H9 (cell line): ENCODE data around the gene C12orf75. TPM values are rescaled to one million over a fixed set of nuclear protein-coding genes. Genes with fewer than 3 reads are reported as not detected.

Experiments
- DNase-seq: peaks from one replicate; pipeline ENCODE4 v3.0.0-alpha.2; 2017
- H2AFZ ChIP-seq: one replicate; pipeline ENCODE4 v1.6.1; 2013; ENCODE audit warnings: mild to moderate bottlenecking, low read length, control low read depth, moderate library complexity
- H2AK5ac ChIP-seq: 2 replicates; pipeline ENCODE4 v1.6.1; 2013; ENCODE audit warnings: low read length, control low read depth, mixed read lengths; ENCODE audit not compliant: insufficient read length
- H2BK120ac ChIP-seq: one replicate; pipeline ENCODE4 v1.6.1; 2013; ENCODE audit warnings: low read depth, mild to moderate bottlenecking, low read length, control low read depth, inconsistent platforms; ENCODE audit not compliant: poor library complexity, severe bottlenecking
- H2BK12ac ChIP-seq: 2 replicates; pipeline ENCODE4 v1.6.1; 2013; ENCODE audit warnings: low read length, control low read depth, mixed read lengths, low read depth; ENCODE audit not compliant: insufficient read length
- H2BK15ac ChIP-seq: 2 replicates; pipeline ENCODE4 v1.6.1; 2013; ENCODE audit warnings: low read depth, low read length, control low read depth
- H2BK20ac ChIP-seq: one replicate; pipeline ENCODE4 v1.6.1; 2013; ENCODE audit warnings: low read depth, mild to moderate bottlenecking, low read length, control low read depth, inconsistent platforms; ENCODE audit not compliant: poor library complexity, severe bottlenecking
- H2BK5ac ChIP-seq: 2 replicates; pipeline ENCODE4 v1.6.1; 2013; ENCODE audit warnings: low read length, control low read depth, mixed read lengths; ENCODE audit not compliant: insufficient read length
- H3K14ac ChIP-seq: 2 replicates; pipeline ENCODE4 v1.6.1; 2013; ENCODE audit warnings: low read length, control low read depth; ENCODE audit not compliant: insufficient read depth
- H3K18ac ChIP-seq: 2 replicates; pipeline ENCODE4 v1.6.1; 2013; ENCODE audit warnings: low read depth, mild to moderate bottlenecking, mixed read lengths, low read length, control low read depth; ENCODE audit not compliant: insufficient read length
- H3K23ac ChIP-seq: 2 replicates; pipeline ENCODE4 v1.6.1; 2013; ENCODE audit warnings: low read length, control low read depth, mixed read lengths, low read depth; ENCODE audit not compliant: insufficient read length
- H3K23me2 ChIP-seq: 2 replicates; pipeline ENCODE4 v1.6.1; 2013; ENCODE audit warnings: low read depth, mild to moderate bottlenecking, mixed read lengths, low read length, control low read depth; ENCODE audit not compliant: insufficient read length, poor library complexity, severe bottlenecking
- H3K27ac ChIP-seq: 2 replicates; pipeline ENCODE4 v1.5.1; 2013; ENCODE audit warnings: low read length, control low read depth, mixed read lengths, low read depth; ENCODE audit not compliant: insufficient read length
- H3K27me3 ChIP-seq: 2 replicates; pipeline ENCODE4 v1.6.1; 2013; ENCODE audit warnings: low read length, control low read depth, inconsistent platforms; ENCODE audit not compliant: insufficient read depth
- H3K4ac ChIP-seq: 2 replicates; pipeline ENCODE4 v1.6.1; 2013; ENCODE audit warnings: low read depth, mild to moderate bottlenecking, control low read depth, inconsistent platforms, low read length, moderate library complexity
- H3K4me1 ChIP-seq: 2 replicates; pipeline ENCODE4 v1.6.1; 2013; ENCODE audit warnings: low read length, control low read depth, inconsistent platforms; ENCODE audit not compliant: insufficient read depth
- H3K4me2 ChIP-seq: 2 replicates; pipeline ENCODE4 v1.6.1; 2013; ENCODE audit warnings: low read length, control low read depth, mixed read lengths; ENCODE audit not compliant: insufficient read length, insufficient read depth
- H3K56ac ChIP-seq: 2 replicates; pipeline ENCODE4 v1.6.1; 2013; ENCODE audit warnings: low read depth, mild to moderate bottlenecking, mixed read lengths, low read length, control low read depth; ENCODE audit not compliant: insufficient read length
- H3K79me1 ChIP-seq: 2 replicates; pipeline ENCODE4 v1.6.1; 2013; ENCODE audit warnings: low read depth, mild to moderate bottlenecking, moderate library complexity, low read length, control low read depth, inconsistent platforms; ENCODE audit not compliant: insufficient read depth, poor library complexity, severe bottlenecking
- H3K79me2 ChIP-seq: 2 replicates; pipeline ENCODE4 v1.6.1; 2013; ENCODE audit warnings: low read length, control low read depth, inconsistent platforms; ENCODE audit not compliant: insufficient read depth
- H3K9ac ChIP-seq: 2 replicates; pipeline ENCODE4 v1.6.1; 2013; ENCODE audit warnings: low read length, control low read depth, mixed read lengths; ENCODE audit not compliant: insufficient read length; ENCODE audit errors: extremely low read depth
- H3K9me3 ChIP-seq: one replicate; pipeline ENCODE4 v1.6.1; 2013; ENCODE audit warnings: low read depth, low read length, inconsistent platforms; ENCODE audit not compliant: control insufficient read depth
- H3T11ph ChIP-seq: one replicate; pipeline ENCODE4 v1.6.1; 2013; ENCODE audit warnings: mild to moderate bottlenecking, low read length, control low read depth, inconsistent platforms
- H4K20me1 ChIP-seq: one replicate; pipeline ENCODE4 v1.6.1; 2013; ENCODE audit not compliant: control insufficient read depth, insufficient read length, insufficient read depth
- H4K5ac ChIP-seq: 2 replicates; pipeline ENCODE4 v1.6.1; 2013; ENCODE audit warnings: low read depth, mild to moderate bottlenecking, mixed read lengths, low read length, control low read depth; ENCODE audit not compliant: insufficient read length
- H4K8ac ChIP-seq: replicated peaks from 2 replicates; pipeline ENCODE4 v1.6.1; 2013; ENCODE audit warnings: low read length, control low read depth, mixed read lengths, low read depth; ENCODE audit not compliant: insufficient read length
- H4K91ac ChIP-seq: 2 replicates; pipeline ENCODE4 v1.6.1; 2013; ENCODE audit warnings: low read depth, mild to moderate bottlenecking, moderate library complexity, mixed read lengths, low read length, control low read depth; ENCODE audit not compliant: insufficient read length
- H3K27ac Mint-ChIP-seq, 3 experiments: 2 replicates in 2 of 3; 3 replicates in 1 of 3; pipeline ENCODE4 v1.8.0; 2020 to 2021; ENCODE audit warnings: mixed read lengths in 3 of 3, mild to moderate bottlenecking in 1 of 3, moderate library complexity in 1 of 3
- H3K27me3 Mint-ChIP-seq: 2 replicates; pipeline ENCODE4 v1.8.0; 2021; ENCODE audit warnings: low read depth, mild to moderate bottlenecking, moderate library complexity, mixed read lengths
- H3K36me3 Mint-ChIP-seq, 3 experiments: 2 replicates in 2 of 3; 3 replicates in 1 of 3; pipeline ENCODE4 v1.8.0; 2020 to 2021; ENCODE audit warnings: low read depth in 3 of 3, mixed read lengths in 3 of 3; ENCODE audit not compliant: insufficient read depth in 1 of 3
- H3K4me1 Mint-ChIP-seq, 2 experiments: 2 replicates each; pipeline ENCODE4 v1.8.0; 2020; ENCODE audit warnings: mixed read lengths in 2 of 2
- H3K4me3 Mint-ChIP-seq, 2 experiments: 2 replicates in 1 of 2; 3 replicates in 1 of 2; pipeline ENCODE4 v1.8.0; 2020 to 2021; ENCODE audit warnings: mild to moderate bottlenecking in 2 of 2, mixed read lengths in 2 of 2, moderate library complexity in 1 of 2
- H3K9me3 Mint-ChIP-seq, 2 experiments: 2 replicates in 1 of 2; 3 replicates in 1 of 2; pipeline ENCODE4 v1.8.0; 2020; ENCODE audit warnings: mild to moderate bottlenecking in 2 of 2, mixed read lengths in 2 of 2, moderate library complexity in 1 of 2
- CTCF ChIP-seq: fragments of 200-600 bp; sonication (generic); conservative IDR thresholded peaks from 3 replicates; pipeline ENCODE4 v1.8.0; 2021; ENCODE audit warnings: antibody characterized with exemption, mild to moderate bottlenecking
- WGBS: extraction: QIAGEN DNeasy Blood & Tissue Kit; methylation state at CpG from one replicate; pipeline ENCODE4 v1.1.7; 2013; ENCODE audit warnings: missing lambda C conversion rate, low lambda C conversion rate, mixed read lengths; ENCODE audit not compliant: insufficient read length; ENCODE audit errors: extremely low coverage; 5-methylcytosine and 5-hydroxymethylcytosine counted together
- total RNA-seq: library from RNA; stranded (reverse); gene quantifications from 2 replicates; pipeline ENCODE4 v1.2.1, GENCODE V29; 2021

The C12orf75 gene
- total RNA-seq, 1 experiment from 2014 or later: 37.9 TPM

- no peak overlapping the region for H3T11ph ChIP-seq
- no peaks in the 10 kb centered on the region; the same call in 1 of the 2 replicates for H3K4me1 ChIP-seq
- H2BK5ac ChIP-seq: no peak overlapping the region
- H2BK15ac ChIP-seq: no peak overlapping the region
- Mint-ChIP-seq H3K36me3 (no peaks in the 10 kb centered on the region; a peak in 1 of 7 replicates), H3K4me1 (peaks cover 18 to 21% of the 10 kb centered on the region in 2 experiments), H3K27me3 (peaks cover 2% of the 10 kb centered on the region; the same call in 1 of the 2 replicates), H3K4me3 (no peak overlapping the region), H3K9me3 (no peaks in the 10 kb centered on the region; a peak in 1 of 5 replicates), H3K27ac (peak overlapping the region in 1 of 3 experiments; percentile 29; a peak in 1 of 7 replicates)
- WGBS: no CpG with 5 or more reads among the region's 9 CpGs
- no peak for DNase-seq
- no peak overlapping the region for H3K23ac ChIP-seq
- no peaks in the 10 kb centered on the region for H3K79me2 ChIP-seq
- H3K14ac ChIP-seq: no peak overlapping the region
- no peak overlapping the region for H3K9ac ChIP-seq
- H4K91ac ChIP-seq: no peak overlapping the region
- no peak overlapping the region for H2AFZ ChIP-seq
- H3K27me3 ChIP-seq: no peaks in the 10 kb centered on the region
- no peak overlapping the region for H3K4ac ChIP-seq
- H4K20me1 ChIP-seq: no peaks in the 10 kb centered on the region
- no peak for TF ChIP-seq CTCF
- no peak overlapping the region for H3K18ac ChIP-seq
- H3K79me1 ChIP-seq: no peaks in the 10 kb centered on the region
- no peak overlapping the region for H2BK12ac ChIP-seq
- H3K27ac ChIP-seq: no peak overlapping the region
- no peak overlapping the region for H3K56ac ChIP-seq
- no peak overlapping the region for H3K4me2 ChIP-seq
- H3K9me3 ChIP-seq: no peaks in the 10 kb centered on the region
- no peak overlapping the region for H2BK120ac ChIP-seq
- no peaks in the 10 kb centered on the region for H3K23me2 ChIP-seq
- no peak overlapping the region for H2BK20ac ChIP-seq
- H4K8ac ChIP-seq: no peak overlapping the region
- H2AK5ac ChIP-seq: no peak overlapping the region
- H4K5ac ChIP-seq: no peak overlapping the region
Measured at GRCh38 chr12:105352940-105353635, 22.6 kb downstream of the C12orf75 start.
